GM18868 (cell line): Measurements from ENCODE around the gene GAS7.

ENCODE experiments used
- ATAC-seq: cut with Tn5 transposase; IDR thresholded peaks from one replicate; pipeline ENCODE4 v1.9.1; 2021; ENCODE audit warnings: mild to moderate bottlenecking, moderate library complexity; ENCODE audit not compliant: unreplicated experiment

Gene GAS7

DNA sequence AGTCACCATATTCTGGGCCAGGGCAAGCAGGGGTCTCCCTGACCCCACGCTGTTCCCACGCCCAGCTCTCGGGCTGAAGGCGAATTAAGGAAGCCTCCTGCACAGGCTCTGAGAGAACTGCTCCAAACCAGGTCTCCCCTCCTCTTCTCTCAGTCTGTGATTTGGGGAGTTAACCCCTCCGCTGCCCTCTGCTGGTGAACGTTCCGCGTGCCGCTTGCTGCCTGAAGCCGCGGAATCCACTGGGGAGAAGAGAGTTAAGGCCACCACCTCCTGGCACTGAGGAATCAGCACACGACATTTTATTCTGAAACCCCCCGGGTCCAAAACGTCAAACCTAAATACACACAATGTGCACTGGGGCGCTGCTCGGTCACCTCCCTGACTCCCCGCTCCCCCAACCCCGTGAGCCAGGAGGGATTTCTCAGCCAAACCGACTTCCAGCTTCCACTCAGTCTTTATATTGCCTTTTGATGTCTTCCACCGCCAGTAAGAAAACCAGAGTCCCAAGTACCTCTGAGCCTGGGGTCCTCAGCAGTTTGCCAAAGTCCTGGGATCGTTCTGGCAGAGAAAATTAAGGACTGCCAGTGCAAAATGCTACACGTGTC is 238.9 kb downstream of the GAS7 start:
- ATAC-seq, result no peak

DNA sequence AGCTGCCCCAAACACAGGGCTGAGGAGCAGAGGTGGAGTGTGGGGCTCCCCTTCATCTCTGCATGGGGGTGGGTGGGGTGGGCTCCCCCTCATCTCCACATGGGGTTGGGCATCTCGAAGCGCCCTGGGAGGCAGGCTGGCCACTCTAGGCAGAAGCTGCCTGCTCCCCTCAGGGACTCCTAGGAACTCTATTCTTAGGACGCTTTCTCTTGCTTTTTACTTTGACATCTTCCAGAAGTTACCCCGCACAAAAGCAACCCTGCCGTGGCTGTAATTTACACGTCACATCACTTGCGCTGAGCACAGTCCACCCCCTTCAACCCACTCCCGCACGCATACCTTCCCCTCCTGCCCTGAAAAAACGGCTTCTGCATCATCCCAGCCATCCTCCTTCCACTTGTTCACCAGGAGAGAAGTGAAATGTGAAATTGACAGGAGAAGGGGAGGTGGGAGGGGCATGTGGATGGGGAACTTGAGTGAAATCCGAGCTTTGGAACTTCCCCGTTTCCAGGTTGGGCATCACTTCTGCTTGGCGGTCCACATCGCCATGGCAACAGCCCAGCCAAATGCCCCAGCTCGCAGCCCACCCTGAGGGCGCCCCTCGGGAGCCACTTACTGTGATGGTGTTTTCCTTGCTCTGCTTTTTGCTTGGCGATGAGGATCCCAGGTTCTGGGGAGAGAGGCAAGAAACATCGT is 239.7 kb downstream of the GAS7 start:
- ATAC-seq, result no peak

DNA sequence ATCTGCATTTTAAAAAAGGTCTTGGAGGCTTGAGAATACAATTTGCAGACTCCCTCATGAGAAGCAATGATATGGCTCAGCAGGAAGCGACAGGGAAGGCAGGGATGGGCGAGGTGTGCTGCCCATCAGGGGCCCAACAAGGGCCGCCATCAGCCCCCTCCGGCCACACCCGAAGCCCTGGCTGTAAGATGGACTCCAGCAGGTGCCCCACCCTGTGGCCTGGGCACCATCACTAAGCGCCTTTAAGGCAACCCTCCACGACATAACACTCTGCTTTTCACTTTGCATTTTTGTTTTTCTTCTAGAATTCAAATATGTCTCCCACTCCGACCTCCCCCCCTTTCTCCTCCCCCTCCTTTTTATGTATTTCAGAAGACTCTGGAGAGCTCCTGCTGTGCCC is 241.2 kb downstream of the GAS7 start:
- no peak for ATAC-seq

DNA sequence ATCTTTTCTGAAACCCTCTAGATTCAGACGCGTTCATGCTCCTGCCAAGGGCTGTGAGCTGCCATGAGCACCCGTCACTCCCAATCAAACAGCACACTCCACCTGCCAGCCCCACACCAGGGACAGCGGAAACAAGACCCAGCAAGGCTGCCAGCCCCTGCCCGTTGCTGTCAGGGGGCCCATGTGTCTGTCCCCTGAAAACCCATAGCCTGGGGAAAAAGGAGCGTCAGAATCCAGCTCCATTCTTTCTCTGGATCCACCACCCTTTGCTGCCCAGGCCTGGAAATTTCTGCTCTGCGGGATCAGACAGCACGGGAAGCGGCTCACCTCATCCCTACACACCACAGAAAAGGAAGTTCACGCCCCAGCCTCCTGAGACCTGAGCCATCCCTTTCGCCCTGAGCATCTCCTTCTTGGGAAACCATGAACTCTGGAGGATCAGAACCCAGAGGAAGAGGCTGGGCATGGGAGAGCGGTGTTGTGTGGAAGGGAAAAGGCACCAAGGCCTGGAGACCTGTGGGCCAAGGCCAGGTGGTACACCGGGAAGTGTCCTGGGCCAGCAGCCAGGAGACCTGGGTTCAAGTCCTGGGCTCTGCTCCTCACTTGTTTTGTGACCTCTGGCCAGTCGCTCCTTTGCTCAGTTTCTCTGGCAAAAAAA is 241.8 kb downstream of the GAS7 start:
- ATAC-seq, result no peak

DNA sequence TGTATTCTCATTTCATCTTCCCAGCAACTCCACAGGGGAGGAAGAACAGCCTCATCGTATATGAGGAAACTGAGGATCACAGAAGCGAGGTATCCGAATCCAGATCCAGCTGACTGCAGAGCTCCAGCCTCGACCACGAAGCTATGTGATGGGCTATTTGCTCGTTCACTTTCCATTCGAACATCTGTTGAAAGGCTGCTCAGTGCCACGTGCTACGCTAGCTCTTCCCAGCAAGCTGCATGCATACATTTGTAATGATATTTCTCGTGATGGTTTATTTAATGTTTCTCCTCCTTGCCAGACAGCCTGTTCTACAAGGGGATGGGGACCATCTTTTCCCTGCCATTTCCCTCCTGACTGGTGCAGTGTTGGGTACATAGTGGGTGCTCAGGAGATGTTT is 244.9 kb downstream of the GAS7 start:
- no peak for ATAC-seq

DNA sequence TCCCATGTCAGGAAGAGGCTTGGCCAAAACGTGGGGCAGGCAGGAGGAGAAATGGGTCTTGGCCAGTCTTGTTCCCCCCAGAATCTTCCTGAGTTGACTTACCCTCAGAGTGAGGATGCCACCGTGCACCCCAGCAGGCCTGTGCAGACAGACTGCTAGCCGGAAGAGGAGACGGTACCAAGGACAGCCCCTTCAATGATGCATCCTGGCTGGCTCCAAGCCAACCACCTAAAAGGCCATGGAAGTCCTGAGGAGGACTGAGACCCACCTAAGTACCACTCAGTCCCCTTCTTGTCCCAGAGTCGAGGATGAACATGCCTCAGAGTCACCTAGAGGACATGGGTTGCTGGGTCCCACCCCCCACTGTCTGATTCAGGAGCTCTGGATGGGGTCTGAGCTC is 246.6 kb downstream of the GAS7 start:
- ATAC-seq, result no peak

DNA sequence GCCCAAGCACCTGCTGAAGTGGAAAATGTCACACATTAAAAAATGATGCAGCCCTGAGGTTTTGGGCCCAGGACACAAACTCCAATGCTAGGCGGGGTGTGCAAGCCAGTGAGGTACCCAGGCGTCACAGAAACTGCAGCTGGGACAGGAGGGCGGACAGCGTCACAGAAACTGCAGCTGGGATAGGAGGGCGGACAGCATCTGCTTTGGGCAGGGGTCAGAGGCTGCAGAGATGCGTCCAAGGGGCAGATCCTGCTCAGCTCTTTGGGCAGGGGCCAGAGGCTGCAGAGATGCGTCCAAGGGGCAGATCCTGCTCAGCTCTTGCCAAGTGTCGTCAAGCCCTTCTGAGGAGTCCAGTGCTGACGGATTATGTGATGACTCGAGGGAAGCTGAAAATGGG is 249.5 kb downstream of the GAS7 start:
- ATAC-seq, result no peak

DNA sequence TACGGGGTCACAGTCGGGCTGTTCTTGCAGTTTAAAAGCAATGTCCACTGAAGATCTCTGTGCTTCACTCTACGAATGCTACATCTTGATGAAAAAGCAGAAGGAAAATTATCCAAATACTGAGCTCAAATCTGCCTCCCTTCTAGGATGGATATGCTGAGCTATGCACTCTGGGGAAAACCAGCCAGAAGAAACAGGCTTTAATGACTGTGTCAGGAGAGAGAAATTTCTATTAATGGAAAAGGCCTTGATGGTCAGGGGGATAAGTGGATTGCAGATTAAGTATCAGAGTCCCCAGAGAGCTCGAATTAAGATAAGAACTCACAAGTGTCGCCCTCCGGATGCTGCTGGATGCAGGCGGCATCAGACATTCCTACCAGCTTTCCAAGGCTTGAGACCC is 253.7 kb downstream of the GAS7 start:
- no peak for ATAC-seq

DNA sequence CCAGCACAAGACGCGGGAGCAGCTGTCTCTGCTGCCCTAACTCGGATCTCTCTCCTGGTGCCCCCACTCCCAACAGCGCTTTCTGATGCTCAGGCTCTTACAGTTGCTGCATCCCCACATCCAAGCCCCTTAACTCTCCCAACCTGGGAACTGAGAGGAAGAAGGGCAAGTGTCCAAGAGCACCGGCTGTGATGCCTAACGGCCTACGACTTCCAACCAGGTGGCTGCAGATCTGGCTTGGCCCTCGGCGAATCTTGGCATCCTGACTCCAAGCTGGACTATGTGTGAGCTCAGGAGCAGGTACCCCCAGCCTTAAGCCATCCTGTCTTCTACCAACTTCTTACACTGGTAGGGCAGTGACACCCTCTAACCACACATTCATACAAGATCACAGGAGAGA is 255.1 kb downstream of the GAS7 start:
- ATAC-seq, result no peak

DNA sequence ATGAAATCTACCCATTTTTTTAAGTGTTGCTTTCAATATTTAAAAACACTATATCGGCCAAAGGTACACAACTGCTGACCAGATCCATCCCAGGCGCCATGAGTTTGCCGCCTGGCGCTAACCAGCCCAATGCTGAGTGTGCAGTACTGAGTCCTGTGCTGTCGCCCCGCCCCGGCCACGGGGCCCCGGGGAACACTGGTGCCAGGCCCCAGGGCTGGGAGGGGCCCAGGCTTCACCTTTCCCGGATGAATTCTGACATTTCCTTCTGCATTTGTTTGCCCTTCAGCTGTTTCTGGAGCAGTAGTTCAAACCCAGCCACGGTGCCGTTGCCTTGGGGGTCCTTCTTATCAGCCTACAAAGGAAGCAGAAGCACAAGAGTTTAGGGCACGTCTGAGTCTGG is 255.5 kb downstream of the GAS7 start:
- no peak for ATAC-seq

DNA sequence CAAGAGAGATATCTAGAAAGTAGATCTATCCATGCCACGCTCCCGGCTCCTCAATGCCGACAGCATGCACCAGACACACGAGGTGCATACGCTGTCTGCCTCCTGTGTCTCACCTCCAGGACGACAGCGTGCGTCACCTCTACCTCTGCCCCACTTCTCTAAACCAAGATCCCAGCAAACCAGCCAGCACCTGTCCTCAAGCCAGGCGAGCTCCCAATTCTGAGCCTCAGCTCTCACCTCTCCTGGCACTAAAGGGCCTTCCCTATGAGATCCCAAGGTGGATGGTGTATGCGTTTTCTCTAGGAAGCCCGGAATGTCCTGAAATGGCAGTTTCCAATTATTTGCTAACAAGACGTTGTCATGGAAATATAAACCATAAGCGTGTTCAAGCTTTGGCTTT is 257.1 kb downstream of the GAS7 start:
- ATAC-seq, result no peak

DNA sequence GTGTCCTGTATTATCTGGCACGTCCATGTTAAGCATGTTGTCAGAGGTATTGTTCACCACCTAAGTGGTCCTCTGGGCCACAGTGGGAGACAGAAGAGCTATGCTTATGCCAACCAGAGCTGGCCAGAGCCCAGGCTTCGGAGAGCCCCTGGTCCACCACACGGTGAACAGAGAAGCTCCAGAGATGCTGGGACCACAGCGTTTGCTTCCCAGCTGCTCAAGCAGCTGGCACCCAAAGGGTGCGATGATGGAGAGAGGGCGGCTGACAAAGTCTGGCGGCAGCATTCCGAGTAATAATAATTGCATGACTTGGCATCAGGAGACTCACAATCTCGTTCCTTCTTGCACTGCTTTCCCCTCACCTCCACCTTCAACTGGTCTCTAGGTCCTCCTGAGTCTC is 257.6 kb downstream of the GAS7 start:
- ATAC-seq, result no peak

DNA sequence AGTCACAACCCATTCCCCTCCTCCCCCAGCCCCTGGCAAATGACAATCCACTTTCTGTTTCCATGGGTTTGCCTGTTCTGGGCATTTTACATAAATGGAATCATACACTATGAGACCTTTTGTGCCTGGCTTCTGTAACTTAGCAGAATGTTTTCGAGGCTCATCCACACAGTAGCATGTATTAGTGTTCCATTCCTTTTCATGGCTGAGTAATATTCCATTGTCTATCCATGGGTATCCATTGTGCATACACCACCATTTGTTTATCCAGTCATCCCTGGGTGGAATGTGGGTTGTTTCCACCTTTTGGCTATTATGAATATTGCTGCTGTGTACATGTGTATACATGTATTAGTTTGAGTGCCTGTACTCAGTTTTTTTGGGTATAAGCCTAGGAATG is 259.6 kb downstream of the GAS7 start:
- ATAC-seq, result no peak

DNA sequence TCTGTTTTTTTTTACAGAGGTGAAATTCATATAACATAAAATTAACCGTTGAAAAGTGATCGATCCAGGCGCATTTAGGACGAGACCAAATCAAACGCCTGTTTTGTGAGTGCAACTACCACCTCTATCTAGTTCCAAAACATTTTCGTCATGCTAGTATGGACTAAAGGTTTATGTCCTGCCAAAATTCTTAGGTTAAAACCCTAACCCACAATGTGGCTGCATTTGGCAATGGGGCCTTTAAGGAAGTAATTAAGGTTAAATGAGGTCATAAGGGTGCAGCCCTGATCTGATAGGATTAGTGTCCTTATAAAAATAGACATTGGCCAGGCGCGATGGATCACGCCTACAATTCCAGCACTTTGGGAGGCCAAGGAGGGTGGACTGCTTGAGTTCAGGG is 260.5 kb downstream of the GAS7 start:
- ATAC-seq, result no peak

DNA sequence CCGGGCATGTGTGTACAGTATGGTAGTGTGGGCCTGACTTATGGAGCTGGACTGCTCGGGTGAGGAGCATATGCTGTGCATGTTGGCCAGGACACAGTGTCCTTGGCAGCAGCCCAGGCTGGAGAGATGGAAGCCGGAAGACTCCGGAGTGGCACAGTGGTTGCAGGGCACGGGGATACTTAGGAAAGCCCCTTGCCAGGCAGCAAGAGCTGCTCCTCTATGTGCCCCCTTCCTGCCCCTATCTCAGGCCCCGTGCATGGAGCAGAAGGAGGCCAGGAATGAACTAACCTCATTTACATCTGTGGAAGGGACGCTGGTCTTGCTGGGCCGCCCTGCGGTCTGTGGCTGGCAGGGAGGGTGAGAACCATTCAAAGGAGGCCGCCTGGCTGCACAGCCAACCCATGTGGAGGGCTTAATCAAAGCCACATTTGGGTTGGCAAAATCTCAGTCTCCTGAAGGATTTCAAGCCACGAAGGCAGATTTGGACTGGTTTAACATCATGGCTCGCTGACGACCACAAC is 261.1 kb downstream of the GAS7 start:
- ATAC-seq, result no peak

DNA sequence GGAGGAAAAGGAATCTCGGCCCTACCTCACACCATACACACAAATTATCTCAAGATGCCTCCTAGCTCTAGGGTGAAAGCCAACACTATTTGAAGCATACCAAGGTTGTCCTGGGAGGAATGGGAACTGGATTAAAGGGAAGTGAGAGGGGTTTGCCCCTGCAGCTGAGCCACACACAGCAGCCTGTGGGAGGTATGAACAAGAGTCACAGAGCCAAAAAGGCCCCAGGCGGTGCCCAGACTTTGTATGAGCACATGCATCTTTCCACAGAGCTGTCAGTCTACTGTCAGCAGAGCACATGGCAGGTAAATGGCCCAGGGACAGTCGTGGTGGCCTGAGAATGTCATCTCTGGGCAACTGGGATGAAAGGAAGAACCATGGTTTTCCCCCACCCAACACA is 262.3 kb downstream of the GAS7 start:
- peak; percentile 48 for ATAC-seq

DNA sequence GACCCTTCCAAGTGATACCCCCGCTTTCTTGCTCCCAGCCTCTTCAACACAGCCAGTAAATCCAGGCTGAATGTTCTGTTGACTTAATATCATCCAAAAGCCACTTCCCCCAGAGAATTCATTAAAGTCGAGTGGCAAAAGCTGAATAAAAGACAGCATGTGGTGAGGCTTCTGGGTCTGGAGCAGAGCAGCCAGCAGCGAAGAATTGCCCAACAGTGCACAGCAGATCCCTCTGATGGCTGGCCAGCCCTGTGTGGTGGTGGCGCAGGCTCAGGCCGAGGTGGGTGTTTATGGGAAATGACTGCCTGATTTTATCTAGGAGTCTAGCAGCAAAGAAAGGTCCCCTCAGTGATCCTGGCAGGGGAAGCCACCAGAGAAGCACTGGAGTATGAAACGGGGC is 263.0 kb downstream of the GAS7 start:
- peak; percentile 41 for ATAC-seq

DNA sequence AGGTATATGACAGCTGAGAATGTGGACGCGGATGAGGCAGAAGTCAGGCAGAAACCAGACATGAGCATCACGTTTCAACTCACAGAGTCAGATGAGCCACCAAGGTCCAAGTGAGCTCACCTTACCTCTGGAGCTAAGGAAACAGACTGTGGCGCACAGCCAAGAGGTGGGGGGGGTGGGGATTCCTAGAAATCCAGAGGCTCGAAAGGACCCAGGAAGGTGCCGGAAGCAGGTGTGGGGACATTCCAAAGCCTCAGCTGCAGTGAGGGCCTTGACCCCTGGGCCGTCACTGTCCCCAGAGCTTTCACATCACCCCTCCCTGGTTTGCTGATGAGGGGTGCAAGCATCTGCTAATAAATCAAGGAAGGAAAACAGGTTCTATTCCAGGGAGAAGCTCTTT is 264.1 kb downstream of the GAS7 start:
- no peak for ATAC-seq

DNA sequence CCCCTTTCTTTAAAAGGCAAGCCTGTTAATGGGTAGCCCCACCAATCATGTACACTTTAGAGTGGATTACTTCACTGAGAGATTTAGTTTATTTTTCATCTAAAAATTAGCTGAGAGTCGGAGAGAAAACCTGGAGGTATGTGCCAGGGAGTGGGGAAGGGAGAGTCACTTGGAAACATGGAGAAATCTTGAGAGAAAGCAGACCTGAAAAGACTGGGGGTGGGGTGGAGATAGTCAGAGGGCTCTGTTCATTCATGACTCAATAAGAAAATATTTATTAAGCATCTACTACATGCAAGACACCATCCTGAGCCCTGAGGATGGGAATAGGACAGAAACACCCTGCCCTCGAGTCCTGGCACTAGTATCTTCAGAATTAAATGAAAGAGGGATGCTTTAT is 265.9 kb downstream of the GAS7 start:
- no peak for ATAC-seq

DNA sequence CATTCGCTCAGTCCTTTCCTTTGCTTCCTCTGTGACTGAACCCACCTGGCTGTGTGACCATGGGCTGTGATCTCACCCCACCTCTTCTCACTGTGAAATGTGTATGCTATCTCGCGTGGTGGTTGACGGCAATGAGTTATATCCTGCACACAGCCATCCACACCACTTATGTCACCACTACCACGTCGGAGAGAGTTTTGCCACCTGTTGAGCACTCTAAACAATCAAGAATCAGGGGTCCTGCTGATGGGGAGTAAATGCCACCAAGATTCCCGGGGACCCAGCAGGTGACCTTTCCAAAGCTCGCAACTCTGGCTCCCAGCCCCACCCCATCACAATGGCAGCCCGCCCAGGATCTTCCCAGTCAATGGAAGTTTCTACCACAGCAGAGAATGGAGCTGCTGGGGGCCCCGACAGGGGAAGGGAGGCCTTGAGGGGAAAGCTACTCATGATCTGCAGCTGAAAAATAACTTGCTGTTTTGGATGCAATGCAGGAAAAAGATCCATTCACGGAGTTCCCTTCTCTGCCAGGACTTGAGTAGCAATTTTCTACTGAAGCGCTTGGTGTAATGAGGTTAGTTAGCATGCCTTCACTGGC is 267.2 kb downstream of the GAS7 start:
- no peak for ATAC-seq

DNA sequence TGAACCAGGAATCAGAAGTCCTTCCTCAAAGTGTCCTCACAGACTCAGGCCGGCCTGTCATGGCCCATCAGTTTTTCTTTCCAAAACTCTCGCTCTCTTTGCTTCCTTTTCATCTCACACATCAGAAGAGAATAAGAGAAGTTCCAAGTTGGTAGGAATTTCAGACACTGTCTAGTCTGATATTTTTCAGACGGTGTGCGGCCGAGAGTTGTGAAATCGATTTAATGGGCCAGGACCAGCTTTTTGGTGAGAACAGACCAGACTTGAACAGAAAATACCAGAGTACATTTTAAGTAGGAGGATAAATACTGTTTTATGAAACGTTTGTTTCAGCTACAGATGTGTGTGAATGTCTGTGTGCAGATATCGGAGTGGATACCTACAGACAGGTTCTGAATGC is 268.5 kb downstream of the GAS7 start:
- ATAC-seq, result no peak
